ENCODE results near the gene PHC2.

The PHC2 gene

DNA sequence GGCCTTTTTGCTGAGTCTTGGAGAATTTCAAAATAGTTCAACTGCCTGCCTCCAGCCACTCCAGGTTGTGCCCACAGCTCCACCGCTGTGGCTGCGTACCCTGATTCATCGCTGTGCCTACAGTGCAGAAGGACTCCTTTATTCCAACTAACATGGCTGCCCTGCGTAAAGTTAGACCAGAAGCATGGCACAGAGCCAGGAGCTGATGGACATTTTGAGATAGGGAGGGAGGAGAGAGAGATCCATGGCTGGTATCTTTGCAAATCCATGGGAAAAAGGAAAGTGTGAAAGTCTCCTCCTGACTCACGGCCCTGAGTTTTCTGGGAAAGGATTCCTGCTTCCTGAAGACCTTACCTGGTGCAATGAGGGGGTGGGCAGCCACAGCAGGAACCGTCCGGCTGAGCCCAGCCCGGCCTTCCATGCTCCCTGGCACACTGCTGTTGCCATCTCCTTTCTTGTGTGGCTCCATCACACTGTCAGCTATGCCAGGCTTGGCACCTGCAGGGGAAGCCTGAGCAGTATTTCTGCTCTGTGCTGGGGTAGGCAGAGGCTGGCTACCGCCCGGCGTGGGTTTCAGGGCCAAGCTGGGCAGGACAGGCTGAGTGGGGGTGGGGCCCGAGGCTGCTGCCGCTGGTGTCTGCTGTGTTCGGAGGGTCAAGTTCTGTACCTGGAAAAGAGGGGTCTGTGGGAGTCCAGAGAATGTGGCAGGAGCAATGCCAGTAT is 64.0 kb downstream of the PHC2 start:
- TF ChIP-seq, protein P1, sequence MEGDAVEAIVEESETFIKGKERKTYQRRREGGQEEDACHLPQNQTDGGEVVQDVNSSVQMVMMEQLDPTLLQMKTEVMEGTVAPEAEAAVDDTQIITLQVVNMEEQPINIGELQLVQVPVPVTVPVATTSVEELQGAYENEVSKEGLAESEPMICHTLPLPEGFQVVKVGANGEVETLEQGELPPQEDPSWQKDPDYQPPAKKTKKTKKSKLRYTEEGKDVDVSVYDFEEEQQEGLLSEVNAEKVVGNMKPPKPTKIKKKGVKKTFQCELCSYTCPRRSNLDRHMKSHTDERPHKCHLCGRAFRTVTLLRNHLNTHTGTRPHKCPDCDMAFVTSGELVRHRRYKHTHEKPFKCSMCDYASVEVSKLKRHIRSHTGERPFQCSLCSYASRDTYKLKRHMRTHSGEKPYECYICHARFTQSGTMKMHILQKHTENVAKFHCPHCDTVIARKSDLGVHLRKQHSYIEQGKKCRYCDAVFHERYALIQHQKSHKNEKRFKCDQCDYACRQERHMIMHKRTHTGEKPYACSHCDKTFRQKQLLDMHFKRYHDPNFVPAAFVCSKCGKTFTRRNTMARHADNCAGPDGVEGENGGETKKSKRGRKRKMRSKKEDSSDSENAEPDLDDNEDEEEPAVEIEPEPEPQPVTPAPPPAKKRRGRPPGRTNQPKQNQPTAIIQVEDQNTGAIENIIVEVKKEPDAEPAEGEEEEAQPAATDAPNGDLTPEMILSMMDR (IDR thresholded peaks at IDR 0.05; ENCODE audit: insufficient read depth, missing control alignments) = no peak
- DNase-seq (ENCODE audit: insufficient read length, low spot score) = no peak
- no peak for FAIRE-seq

DNA sequence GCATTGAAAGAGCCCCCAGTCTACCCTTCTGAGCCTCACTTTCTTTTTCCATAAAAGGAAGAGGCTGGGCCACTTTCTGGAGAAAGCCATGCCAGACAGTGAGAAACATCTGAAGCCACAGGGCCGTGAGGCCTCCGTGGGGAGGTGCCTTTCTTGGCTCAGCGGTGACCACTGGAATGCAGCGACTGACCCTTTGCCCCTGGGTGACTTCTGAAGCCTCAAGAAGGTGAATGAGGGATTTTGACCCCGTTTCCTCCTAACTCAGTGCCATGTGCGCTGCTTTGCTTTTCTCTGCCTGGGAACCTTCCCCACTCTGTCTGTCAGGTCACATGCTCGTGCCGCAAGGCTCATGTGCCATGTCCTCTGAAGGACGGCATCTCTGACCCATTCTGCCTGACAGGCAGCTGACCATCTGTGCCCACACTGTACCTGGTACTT is 65.3 kb downstream of the PHC2 start:
- FAIRE-seq = no peak

DNA sequence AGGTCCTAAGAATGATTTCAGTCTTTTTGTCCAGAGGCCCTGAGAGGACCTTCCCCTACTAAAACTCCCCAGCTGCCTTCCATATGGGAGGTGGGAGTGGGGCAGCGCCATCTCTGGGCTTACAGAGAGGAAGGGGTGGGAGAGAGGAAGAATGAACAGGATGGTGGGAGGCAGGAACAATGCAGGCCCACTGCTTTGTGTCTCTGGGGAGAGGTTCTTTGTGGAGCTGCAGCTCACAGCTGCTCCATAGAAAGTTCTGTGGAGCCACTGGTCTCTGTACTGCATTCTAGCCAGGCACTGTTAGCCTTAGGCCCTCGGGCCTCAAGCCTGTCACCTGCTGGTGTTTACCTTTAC is 66.4 kb downstream of the PHC2 start:
- no peak for DNase-seq (ENCODE audit: insufficient read length, low spot score)
- TF ChIP-seq, protein P1 (IDR thresholded peaks at IDR 0.05; ENCODE audit: insufficient read depth, missing control alignments) = no peak
- no peak for FAIRE-seq

More for the DNA sequence above, 65.3 kb downstream of the PHC2 start:
- TF ChIP-seq, protein P1 (IDR thresholded peaks at IDR 0.05; ENCODE audit: insufficient read depth, missing control alignments) = no peak
- DNase-seq (ENCODE audit: insufficient read length, low spot score) = no peak

DNA sequence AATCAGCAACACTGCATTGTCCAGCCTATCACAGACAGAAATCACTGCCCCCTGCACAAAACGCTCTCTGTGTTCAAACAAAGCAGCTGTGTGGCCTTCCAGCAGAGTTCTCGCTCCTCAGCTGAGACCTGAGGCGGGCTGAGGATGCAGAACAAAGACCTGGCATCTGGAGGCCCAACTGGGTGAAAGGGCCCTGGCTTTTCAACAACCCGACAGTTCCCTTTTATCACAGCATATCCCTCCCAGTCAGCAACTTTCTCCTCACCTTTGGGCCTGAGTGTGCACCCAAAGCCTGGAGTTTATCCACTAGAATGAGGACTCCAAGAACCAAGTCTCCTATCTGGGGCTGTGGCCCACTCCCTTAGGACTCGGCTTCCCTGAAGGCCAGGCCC is 67.4 kb downstream of the PHC2 start:
- DNase-seq (ENCODE audit: insufficient read length, low spot score) = no peak
- no peak for FAIRE-seq
- TF ChIP-seq, protein P1 (IDR thresholded peaks at IDR 0.05; ENCODE audit: insufficient read depth, missing control alignments) = no peak

DNA sequence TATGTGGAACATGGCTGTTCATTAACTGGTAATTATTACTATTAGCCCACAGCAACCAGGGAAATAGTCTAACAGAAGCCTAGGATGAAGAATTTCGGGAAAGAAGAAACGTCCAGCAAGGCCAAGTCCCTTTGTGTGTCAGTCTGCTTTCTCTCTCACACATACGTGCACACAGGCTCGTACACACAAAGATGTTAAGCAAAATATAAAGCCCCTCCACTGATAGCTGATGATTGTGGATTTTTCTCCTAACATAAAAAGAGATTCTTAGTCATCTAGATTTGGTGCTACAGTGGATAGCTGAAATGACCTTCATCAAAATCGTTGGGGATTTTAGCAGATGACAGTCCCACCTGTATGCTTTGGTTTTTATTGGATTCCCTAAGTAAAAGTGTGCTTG is 67.9 kb downstream of the PHC2 start:
- TF ChIP-seq, protein P1 (IDR thresholded peaks at IDR 0.05; ENCODE audit: insufficient read depth, missing control alignments) = no peak
- DNase-seq (ENCODE audit: insufficient read length, low spot score) (no peak), FAIRE-seq (no peak)

DNA sequence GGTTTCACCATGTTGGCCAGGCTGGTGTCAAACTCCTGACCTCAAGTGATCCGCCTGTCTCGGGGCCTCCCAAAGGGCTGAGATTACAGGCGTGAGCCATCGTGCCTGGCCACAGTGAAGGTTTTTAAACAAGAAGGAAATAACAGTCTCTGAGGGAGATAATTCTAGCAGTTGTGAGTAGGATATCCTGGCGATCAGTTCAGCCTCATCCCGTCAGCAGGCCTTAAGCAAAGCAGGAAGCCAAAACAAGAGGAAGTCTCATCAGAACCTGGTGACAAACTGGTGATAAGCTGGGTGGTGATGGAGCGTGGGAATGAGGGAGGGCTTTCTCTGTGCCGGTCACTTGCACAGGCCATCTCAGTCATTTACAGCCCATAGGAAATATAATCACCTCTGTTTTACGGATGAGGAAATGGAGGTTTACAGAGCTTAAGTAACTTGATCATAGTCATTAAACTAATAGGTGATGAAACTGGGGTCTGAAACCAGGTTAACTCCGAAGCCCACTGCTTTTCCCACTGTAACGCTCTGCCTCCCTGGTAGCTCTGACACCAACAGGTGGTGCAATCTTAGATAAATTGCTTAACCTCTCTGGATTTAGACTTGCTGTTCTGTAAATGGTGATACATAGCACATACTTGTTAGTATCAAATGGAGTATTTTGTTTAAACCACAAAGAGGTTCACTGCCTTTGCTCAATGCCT is 69.2 kb downstream of the PHC2 start:
- DNase-seq (ENCODE audit: insufficient read length, low spot score) (no peak), FAIRE-seq (no peak)
- TF ChIP-seq, protein P1 (IDR thresholded peaks at IDR 0.05; ENCODE audit: insufficient read depth, missing control alignments) = no peak

DNA sequence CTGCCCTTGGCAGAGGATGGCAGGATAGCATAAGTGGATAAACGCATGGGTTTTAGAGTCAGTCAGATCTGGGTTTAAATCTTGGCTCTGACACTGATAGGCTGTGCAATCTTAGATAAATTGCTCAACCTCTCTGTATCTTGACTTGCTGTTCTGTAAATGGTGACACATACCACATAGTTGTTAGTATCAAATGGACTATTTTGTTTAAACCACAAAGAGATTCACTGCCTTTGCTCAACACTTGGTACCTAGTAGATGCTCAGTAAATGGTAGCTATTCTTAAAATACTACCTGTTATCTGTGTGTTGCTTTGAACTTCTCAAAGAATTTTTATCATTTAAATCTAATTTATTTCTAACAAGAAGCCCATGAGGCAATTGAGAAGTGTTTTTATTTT is 70.5 kb downstream of the PHC2 start:
- FAIRE-seq = no peak
- no peak for DNase-seq (ENCODE audit: insufficient read length, low spot score)
- TF ChIP-seq, protein P1 (IDR thresholded peaks at IDR 0.05; ENCODE audit: insufficient read depth, missing control alignments) = no peak

Data from D721Med (cell line).